Mucosa of descending colon (tissue), 3 donors: ENCODE data around the gene ENHO. TPM values are rescaled to one million over a fixed set of nuclear protein-coding genes. Genes with fewer than 3 reads are reported as not detected.

Experiments
- ATAC-seq: fragments of 200-7000 bp; cut with Tn5 transposase; one replicate; pipeline ENCODE4 v1.9.1; 2020; ENCODE audit warnings: mild to moderate bottlenecking, moderate library complexity
- DNase-seq, 3 donors: peaks; one replicate each; pipeline ENCODE4 v3.0.0-alpha.2; 2020
- H3K36me3 ChIP-seq: fragments of 200-600 bp; one replicate; pipeline ENCODE4 v1.8.0; 2021; ENCODE audit warnings: low read depth, mild to moderate bottlenecking
- H3K4me1 ChIP-seq: fragments of 200-600 bp; one replicate; pipeline ENCODE4 v1.8.0; 2021; ENCODE audit warnings: low read depth, mild to moderate bottlenecking
- H3K4me3 ChIP-seq: fragments of 200-600 bp; one replicate; pipeline ENCODE4 v1.8.0; 2021; ENCODE audit warnings: mild to moderate bottlenecking
- H3K9me3 ChIP-seq: fragments of 200-600 bp; one replicate; pipeline ENCODE4 v1.8.0; 2021; ENCODE audit warnings: mild to moderate bottlenecking
- CTCF ChIP-seq: fragments of 200-600 bp; IDR thresholded peaks from one replicate; pipeline ENCODE4 v1.8.0; 2022; ENCODE audit warnings: antibody characterized with exemption, mild to moderate bottlenecking
- intact Hi-C, 2 donors: fragments of 100-400 bp; cut with DNase I in 1 of 2; cut with micrococcal nuclease in 1 of 2; formaldehyde crosslinking; loops; one replicate each; pipeline versions ENCODE4 v1.11.0 to v1.11.1; 2022; cut with DNase I, micrococcal nuclease
- total RNA-seq, 3 donors: library from RNA; stranded (reverse); fragmentation: NEBNext Ultra II Directional in 2 of 3; extraction: Animal tissue kit (Norgen Biotek cat#: 25700) in 2 of 3; gene quantifications; one replicate each; pipeline versions ENCODE4 v1.2.1 to v1.2.4, GENCODE V29; 2021 to 2023
- donor health status: DM: no; HTN: no; CAD: no; lungs with moderate emphysema.
- donor health status: DM: no; HTN: no; CAD: no.
- donor health status: DM: no; HTN: yes; CAD: no.

ENHO gene
- total RNA-seq, 3 donors from 2014 or later = 1.4 to 2.0 (median 1.5) TPM

- DNase-seq (peak in 1 of 3 donors; percentile 27), ATAC-seq (no peak)
- Histone ChIP-seq H3K4me3 (no peak overlapping the region), H3K36me3 (no peaks in the 10 kb centered on the region), H3K9me3 (no peaks in the 10 kb centered on the region), H3K4me1 (no peaks in the 10 kb centered on the region)
- no peak for TF ChIP-seq CTCF
- intact Hi-C loops = no loop called here
Observed at GRCh38 chr9:34551751-34552605, 29.2 kb upstream of the ENHO start.

DNA sequence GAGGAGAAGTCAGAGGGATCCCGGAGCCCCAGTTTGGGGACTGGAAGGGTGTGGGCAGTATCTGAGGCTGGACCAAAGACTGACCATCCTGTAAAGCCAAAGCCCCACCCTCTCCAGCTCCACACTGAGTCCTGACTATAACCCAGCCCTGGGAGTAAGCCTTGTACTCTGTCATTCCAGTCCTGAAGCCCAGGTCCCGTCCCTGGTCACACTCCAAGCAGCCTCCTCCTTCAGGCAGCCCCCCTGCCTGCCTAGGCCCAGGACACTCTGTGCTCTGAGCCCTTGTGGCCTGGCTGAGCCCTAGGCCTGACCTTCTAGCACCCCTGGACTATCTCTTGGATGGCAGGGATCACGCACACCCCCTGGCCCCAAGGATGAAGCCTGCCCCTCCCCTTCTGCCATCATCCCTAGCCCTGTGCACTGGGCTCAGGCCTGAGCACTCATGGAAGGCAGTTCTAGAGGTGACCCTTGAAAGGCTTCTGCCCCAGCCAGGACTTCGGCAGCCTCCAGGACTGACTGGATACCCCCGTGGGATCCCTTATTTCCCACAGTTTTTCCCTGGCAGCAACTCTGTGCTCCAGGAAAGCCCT is 28.0 kb upstream of the ENHO start:
- H3K4me1 ChIP-seq = no peaks in the 10 kb centered on the region
- H3K9me3 ChIP-seq = no peaks in the 10 kb centered on the region
- no peak for ATAC-seq
- intact Hi-C loops = no loop called here
- no peaks in the 10 kb centered on the region for H3K36me3 ChIP-seq
- DNase-seq = no peak
- TF ChIP-seq CTCF = no peak
- H3K4me3 ChIP-seq = no peak overlapping the region

- H3K36me3 ChIP-seq = no peaks in the 10 kb centered on the region
- no peaks in the 10 kb centered on the region for H3K9me3 ChIP-seq
- peak in 1 of 3 donors; percentile 18 for DNase-seq
- intact Hi-C loops = no loop called here
- TF ChIP-seq CTCF = no peak
- no peak overlapping the region for H3K4me3 ChIP-seq
- no peaks in the 10 kb centered on the region for H3K4me1 ChIP-seq
- no peak for ATAC-seq
Observed at GRCh38 chr9:34550016-34550680, 27.4 kb upstream of the ENHO start.

GRCh38 chr9:34549407-34549732 is 26.6 kb upstream of the ENHO start:
- Histone ChIP-seq H3K9me3 (no peaks in the 10 kb centered on the region), H3K4me1 (no peaks in the 10 kb centered on the region), H3K36me3 (no peaks in the 10 kb centered on the region), H3K4me3 (no peak overlapping the region)
- intact Hi-C loops = loop anchor here (5.0 to 10.0 kb wide), 2 partner anchors 43 to 45 kb away; no protein-coding TSS in a partner anchor
- no peak for TF ChIP-seq CTCF
- ATAC-seq = no peak
- peak in 1 of 3 donors; percentile 37 for DNase-seq

GRCh38 chr9:34547960-34548611 is 25.3 kb upstream of the ENHO start:
- H3K4me3 ChIP-seq = no peak overlapping the region
- H3K4me1 ChIP-seq = no peaks in the 10 kb centered on the region
- no peaks in the 10 kb centered on the region for H3K36me3 ChIP-seq
- H3K9me3 ChIP-seq = no peaks in the 10 kb centered on the region
- intact Hi-C loops = loop anchor here (5.0 to 10.0 kb wide), 2 partner anchors 44 to 47 kb away; no protein-coding TSS in a partner anchor
- TF ChIP-seq CTCF = peak; percentile 48
- ATAC-seq (peak; percentile 84), DNase-seq (peak in 2 of 3 donors; percentile 80 to 84)
